Superior temporal gyrus (tissue), 1 donor: ENCODE data around the gene RORC.
"Not testable (repeated sequence)": the region's sequence is repeated elsewhere in the genome, so short reads cannot be mapped to it uniquely, and the experiment has no call there.

Experiments used
- DNase-seq: peaks from one replicate; pipeline ENCODE4 v3.0.0-alpha.2; 2016; ENCODE audit errors: extremely low spot score

RORC gene

DNA sequence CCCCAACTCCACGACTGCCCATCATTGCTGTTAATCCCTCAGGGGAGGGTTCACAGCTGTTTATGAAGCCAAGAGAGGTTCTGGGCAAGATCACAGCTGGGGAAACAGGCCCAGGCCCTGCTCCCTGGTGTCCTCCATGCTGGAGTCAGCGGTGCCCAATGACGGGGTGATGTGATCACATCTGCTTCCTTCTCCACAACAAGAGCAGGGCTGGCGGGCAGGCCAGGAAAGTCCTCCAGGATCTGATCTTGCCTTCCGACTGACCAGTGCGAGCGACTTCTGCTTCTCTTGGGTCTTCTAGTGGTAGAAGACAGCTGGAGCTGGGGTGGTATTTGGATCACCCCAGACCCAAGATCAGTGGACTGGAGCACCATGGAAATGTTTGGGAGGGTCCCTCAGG lies 25.4 kb downstream of the RORC start:
- DNase-seq, result no peak

- DNase-seq, result no peak
Observed at GRCh38 chr1:151805066-151805820, 26.4 kb downstream of the RORC start, which contains the start of gene LINGO4. Gene LINGO4, minus strand, starts transcription at chr1:151805419. Its CDS starts 2,715 bp downstream, at chr1:151802704.

DNA sequence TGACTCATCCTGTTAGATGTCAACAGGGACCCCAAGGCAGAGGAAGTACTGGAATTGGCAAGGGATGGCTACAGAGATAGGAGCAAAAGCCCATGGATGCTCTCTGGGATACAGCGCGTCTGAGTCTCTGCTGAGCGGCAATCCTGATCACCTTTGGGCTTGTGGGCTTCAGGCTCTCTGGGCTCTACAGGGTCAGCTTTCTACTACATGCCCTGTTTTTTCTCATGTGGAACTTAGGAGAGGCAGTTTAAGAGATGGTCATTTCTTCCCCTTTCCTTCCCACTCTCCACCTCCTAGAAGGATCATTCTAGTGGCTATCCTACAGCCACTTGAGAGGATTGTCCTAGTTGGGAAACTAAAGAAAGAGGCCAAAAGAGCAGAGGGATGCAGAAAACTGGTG lies 27.7 kb downstream of the RORC start:
- DNase-seq, result no peak

- no peak for DNase-seq
Observed at GRCh38 chr1:151803164-151803563, 28.4 kb downstream of the RORC start.

DNA sequence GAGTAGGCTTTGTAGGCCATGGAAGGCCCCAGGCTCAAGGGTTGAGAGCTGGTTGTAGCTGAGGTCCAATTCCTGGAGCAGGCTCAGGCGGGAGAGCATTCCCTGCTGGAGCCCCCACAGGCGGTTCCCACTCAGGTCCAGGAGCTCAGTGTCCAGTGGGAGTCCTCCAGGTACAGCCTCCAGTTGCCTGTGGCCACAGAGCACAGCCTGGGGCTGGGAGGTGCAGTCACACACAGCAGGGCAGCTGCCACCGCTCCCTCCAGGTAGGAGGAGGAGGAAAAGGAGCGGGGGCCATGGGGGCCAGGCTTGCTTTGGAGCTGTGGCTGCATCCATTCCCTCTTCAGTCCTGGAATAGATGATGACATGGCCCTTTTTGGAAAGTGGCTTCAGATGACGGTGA lies 29.2 kb downstream of the RORC start:
- no peak for DNase-seq

GRCh38 chr1:151801846-151802245 lies 29.8 kb downstream of the RORC start:
- no peak for DNase-seq

DNA sequence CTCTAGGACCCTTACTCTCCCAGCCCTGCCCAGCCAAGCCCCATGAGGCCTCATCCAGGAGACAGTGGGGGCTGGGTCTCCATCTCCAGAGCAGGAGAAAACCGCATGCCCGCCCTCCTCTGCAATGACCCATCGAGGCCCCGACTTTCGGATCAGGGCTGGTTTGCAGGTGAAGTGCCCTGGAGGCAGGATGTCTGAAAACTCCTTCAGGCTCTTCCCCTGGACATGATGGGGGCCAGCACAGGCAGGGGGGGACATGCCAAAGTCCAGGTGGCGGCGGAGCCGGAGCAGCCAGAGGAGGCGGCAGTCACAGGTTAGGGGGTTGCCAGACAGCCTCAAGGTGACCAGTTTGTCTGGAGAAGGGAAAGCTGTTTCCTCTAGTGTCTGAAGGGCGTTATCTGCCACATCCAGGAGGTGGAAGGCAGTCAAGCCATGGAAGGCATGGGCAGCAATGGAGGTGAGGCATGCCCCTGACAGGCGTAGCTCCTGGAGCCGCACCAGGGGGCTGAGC lies 30.2 kb downstream of the RORC start:
- DNase-seq, result no peak

DNA sequence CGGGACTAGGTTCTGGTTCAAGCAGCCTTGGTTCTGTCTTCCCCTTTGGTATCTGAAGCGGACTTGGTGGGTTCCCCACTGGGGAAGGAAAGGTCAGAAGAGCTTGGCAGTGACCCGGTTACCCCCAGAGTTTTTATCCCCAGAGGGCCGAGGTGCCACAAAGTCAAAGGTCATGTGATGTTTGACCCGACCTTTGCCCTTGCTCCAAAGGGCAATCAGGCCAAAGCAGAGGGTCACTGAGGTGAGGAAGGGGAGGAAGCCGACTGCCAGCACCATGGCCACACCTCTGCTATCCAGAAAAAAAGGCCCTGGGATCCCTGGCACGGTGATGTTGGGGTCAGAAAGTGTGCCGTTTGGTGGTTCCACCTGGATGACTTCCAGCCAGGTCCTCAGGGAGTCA lies 30.8 kb downstream of the RORC start:
- no peak for DNase-seq

DNA sequence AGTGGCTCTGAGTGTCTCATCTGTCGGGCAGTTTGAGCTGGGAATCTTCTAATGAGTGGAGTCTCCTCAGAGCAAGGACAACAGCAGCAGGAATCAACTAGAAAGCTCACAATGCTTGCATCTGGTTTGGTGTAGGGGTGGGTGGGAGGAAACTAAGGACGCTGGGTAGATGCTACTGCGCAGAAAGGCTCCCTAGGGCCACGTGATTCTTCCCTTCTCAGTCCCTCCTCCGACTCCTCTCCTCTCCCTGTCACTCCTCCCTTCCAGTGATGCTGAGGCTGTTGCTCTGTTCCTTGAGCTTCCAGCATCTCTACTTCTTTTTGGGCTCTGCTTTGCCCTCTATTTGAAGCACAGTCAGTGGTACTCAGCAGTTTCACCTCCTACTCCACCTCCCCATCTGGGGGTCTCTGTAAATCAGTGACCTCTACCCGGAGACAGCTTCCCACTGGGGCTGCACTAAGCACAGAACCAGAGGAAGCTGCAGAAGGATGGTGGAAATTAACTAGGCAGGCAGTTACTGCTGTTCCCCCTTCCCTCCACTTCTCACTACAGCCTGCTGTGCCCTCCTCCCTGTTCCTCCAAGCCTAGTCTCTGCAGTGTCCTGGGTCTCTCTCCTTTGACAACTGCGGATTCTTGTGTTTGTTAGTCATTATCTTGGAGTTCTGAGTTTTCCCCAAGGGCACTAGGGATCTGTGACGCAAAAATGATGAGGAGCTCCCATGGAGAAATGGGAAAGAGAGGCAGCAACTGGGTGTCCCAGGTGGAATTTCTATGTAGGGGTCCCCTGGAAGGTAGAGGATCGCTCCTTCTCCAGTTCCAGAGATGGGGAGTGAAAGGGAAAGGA lies 32.2 kb downstream of the RORC start:
- DNase-seq, result peak; percentile 30

DNA sequence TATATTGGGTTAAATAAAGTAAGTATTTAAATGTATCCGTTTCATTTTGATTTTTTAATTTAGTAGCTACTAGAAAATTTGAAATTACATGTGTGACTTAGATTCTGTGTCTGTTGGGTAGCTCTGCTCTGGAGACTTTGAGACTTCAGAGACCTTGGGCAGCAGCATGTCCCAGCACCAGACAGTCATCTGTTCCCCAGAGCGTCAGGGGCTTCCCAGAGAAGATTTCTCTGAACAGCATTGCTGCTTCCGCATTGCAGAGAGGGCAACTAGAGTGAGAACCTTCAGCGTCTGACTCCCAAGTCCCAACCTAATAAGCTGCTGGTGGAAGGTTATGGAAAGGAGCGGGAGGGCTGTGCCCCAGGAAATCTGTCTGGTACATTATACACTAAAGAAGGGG lies 33.0 kb downstream of the RORC start:
- DNase-seq, result no peak

DNA sequence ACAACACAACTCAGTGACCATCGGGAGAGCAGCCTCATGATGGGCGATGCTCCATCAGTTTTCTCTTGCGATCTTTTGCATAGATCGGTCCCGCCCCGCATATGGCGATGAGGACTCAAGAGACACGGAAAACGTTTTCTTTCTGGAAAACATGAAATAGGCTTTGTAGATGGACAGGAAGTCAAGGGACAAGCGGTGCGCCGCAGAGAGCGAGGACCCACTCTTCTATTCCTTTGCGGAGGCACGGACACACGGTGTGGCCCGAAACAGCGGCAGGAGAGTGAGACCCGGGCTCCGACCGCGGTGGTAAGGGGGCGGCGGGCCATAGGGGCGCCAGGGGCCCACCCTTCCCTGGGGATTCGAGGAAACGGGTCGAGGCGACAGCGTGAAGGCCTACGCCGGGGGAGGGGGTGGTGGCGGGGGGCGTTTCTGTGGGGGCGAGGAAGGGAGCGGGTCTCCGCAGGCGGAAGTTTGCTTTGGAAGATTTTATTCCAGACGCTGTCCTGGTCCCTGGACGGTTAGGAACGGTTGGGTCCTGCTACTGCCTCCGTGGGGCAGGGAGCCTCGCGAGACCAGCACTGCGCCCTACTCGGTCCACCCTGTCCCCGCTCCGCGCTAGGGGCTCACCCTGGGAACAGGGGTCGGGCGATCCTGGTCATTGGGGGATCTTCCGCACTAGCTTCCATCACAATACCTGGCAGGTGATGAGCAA lies 40.5 kb downstream of the RORC start:
- DNase-seq, result no peak

DNA sequence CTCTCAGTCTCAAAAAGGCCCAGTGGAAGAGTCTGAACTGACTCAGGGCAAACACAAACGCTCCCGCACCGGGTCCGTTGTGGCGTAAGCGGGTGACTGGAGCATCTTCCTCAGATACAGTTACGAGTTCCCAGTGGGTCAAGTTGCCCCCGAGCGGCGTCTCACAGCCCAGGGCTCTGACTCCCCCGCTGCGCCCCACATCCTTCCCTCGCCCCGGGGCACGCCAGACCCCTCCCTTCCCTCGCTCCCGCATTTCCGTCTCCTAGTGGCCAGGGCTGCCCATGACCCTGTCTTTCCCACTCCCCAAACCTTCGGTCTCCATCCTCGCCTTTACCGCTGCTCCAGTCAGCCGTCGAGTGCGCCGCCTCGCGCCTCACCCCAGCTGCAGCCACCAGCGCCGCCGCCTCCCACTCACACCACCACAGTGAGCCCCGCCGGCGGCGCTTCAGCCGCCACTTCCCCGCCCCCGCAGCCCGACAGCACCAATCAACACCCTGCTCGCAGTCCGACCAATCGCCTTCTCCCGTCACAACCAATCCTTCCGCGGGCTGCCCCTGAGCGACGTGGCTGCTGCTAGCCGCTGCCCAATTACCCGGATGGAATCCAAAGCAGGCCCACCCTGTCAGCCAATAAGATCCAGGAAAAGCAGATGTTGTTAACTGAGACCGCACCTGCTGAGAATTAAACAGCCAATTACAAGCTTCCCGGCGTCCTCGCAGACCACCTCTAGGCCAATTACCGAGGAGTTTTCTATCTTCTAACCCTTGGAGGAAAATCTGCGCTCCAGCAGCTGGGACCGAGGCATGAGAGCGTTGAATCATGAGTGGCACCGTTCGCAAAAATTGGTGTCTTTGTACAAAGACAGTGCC lies 41.3 kb downstream of the RORC start, which contains the start of gene TDRKH:
TDRKH (minus strand) TSS at position 430 of the 869 bp plus-strand sequence. CDS start 7,478 bp downstream, outside the sequence.
- DNase-seq, result peak; percentile 99

DNA sequence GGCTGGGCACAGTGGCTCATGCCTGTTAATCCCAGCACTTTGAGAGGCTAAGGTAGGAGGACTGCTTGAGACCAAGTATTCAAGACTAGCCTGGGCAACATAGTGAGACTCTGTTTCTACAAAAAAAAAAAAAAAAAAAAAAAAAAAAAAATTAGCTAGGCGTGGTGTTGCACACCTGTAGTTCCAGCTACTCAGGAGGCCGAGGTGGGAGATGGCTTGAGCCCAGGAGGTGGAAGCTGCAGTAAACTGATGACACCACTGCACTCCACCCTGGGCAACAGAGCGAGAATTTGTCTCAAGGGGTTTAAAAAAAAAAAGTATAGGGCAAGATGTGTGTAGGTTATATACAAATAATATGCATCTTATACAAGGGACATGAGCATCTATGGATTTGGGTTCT lies 43.9 kb downstream of the RORC start:
- DNase-seq, result no peak

- DNase-seq, result no peak
Observed at GRCh38 chr1:151783796-151784195, 47.8 kb downstream of the RORC start.

DNA sequence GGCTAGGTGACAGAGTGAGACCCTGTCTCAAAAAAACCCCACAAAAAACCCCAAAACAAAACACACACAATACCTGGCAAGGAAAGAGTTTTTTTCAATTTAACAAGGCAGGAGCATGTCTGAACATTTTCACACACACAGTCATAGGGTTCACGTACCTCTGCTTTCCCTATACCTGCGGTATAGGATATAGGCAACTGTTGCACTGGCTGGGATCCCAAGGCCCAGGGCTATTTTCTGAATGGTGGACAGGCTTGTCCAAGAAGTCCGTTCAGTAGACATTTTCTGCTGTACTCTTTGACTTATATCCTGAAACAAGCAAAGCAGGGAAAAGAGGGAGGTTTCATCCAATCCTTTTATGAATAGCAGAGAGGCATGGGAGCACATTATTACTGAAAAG lies 48.9 kb downstream of the RORC start:
- no peak for DNase-seq

DNA sequence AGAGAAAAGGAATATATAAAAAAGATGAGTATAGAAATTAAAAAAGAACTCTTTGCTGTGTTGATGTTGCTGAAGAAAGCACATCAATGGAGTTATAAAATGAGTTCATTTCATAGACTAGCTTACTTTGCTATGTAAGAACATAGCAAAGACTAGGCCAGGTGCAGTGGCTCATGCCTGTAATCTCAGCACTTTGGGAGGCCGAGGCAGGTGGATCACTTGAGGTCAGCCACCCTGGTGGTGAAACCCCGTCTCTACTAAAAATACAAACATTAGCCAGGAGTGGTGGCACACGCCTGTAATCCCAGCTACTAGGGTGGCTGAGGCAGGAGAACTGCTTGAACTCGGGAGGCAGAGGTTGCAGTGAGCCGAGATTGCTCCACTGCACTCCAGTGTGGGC lies 49.6 kb downstream of the RORC start:
- not testable (repeated sequence) for DNase-seq

GRCh38 chr1:151780736-151781135 lies 50.9 kb downstream of the RORC start:
- DNase-seq, result not testable (repeated sequence)

DNA sequence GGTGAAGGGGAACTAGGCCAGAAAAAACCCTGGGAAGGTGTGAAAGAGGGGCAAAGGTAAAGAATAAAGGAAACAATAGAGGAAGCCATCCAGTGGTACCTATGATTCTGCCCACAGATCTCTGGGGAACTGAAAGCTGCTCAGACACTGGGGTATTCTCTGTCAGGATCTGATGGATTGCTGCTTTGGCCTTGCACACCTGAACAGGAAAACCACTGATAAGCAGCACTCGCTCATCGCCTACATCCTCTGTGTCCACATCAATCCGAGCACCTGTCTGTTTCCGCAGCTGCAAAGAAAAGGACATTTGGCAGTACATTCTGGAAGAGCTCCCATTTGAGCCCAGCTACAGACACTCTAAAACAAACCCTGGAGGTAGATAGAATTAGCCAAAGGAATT lies 51.8 kb downstream of the RORC start:
- DNase-seq, result no peak

DNA sequence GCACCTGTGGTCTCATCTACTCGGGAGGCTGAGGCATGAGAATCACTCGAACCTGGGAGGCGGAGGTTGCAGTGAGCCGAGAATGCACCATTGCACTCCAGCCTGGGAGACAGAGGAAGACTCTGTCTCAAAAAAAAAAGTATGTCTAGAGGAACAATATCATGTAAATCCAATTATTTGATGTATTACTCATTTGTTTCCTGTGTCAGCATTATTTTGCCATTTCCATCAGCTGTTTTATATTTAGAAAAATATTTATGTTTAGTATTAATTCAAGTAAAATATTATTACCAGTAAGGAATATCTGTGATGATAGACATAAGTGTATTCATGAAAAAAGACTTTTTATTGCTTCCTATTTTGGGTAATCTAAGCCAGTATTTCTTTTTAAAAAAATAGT lies 54.3 kb downstream of the RORC start:
- no peak for DNase-seq

DNA sequence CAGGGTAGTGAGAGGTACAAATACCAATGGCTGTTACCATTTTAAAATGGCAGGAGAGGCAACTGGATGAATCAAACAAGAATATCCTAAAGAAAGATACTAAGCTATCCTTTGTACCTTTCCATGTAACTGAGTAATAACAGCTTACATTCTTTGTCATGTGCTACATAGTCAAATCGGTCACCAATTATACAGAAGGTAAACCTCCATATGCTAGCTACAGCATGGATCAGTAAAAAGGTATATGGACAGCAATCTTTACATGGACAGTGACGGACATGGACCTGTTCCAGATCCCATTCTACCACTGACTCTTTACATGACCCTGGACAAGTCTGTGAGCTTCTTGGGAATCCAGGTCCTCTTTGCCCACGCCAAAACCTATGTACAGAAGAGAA lies 54.9 kb downstream of the RORC start:
- DNase-seq, result no peak
